Endothelial cell of umbilical vein (primary cell): ENCODE measurements around the gene YDJC. TPM values are rescaled to one million over a fixed set of nuclear protein-coding genes. Genes with fewer than 3 reads are reported as not detected.

ENCODE experiments used
- BruUV-seq: library from RNA; stranded (reverse); fragments of 400-500 nt; replicated peaks from 2 replicates; lab custom pipeline; 2021; lab: Mats Ljungman, UMichigan
- CTCF ChIA-PET: fragments of 300-600, 350-600 bp; sonication (Branson Sonifier 250); formaldehyde crosslinking; loops from one replicate; lab custom pipeline; 2021; ENCODE audit warnings: antibody characterized with exemption, inconsistent platforms; lab: Charles Lee
- POLR2A ChIA-PET: fragments of 300-600, 350-600 bp; sonication (Branson Sonifier 250); formaldehyde crosslinking; loops from one replicate; lab custom pipeline; 2021; ENCODE audit warnings: antibody characterized with exemption, inconsistent platforms; lab: Charles Lee
- DNase-seq: peaks from one replicate; pipeline ENCODE4 v3.0.0-alpha.2; 2011; ENCODE audit warnings: low read depth, low spot score
- FAIRE-seq: peaks from 2 replicates; lab custom pipeline; 2011; peaks lifted over from hg19 to GRCh38; lab: Jason Lieb, UNC
- H2AFZ ChIP-seq: 2 replicates; pipeline ENCODE4 v1.6.0; 2012; ENCODE audit warnings: low read depth, low read length, control low read depth, inconsistent platforms
- H3K27ac ChIP-seq: 2 replicates; pipeline ENCODE4 v1.5.1; 2011; ENCODE audit warnings: low read depth, mild to moderate bottlenecking, control low read depth, low read length, moderate library complexity; ENCODE audit not compliant: insufficient read depth
- H3K27me3 ChIP-seq, 2 experiments: 2 replicates each; pipeline versions ENCODE4 v1.6.0 to v1.6.1; 2011; ENCODE audit warnings: low read length in 2 of 2, mixed read lengths in 1 of 2; ENCODE audit not compliant: control insufficient read depth in 2 of 2, insufficient read depth in 2 of 2
- H3K36me3 ChIP-seq, 2 experiments: 2 replicates in 1 of 2; 3 replicates in 1 of 2; pipeline ENCODE4 v1.5.1; 2011; ENCODE audit warnings: low read length in 2 of 2, mild to moderate bottlenecking in 1 of 2, moderate library complexity in 1 of 2; ENCODE audit not compliant: control insufficient read depth in 2 of 2, insufficient read depth in 2 of 2; ENCODE audit errors: extremely low read depth in 1 of 2
- H3K4me1 ChIP-seq: 3 replicates; pipeline ENCODE4 v1.5.1; 2011; ENCODE audit warnings: mild to moderate bottlenecking, low read length; ENCODE audit not compliant: control insufficient read depth, insufficient read depth; ENCODE audit errors: extremely low read depth
- H3K4me2 ChIP-seq: 2 replicates; pipeline ENCODE4 v1.6.1; 2011; ENCODE audit warnings: low read length, control low read depth, mixed read lengths; ENCODE audit not compliant: insufficient read depth
- H3K4me3 ChIP-seq, 3 experiments: fragments of 200-600 bp in 1 of 3; sonication (generic), shearing (Covaris generic) in 1 of 3; replicated peaks in 1 of 3; 2 replicates each; pipeline ENCODE4 v1.5.1; 2011 to 2016; ENCODE audit warnings: control low read depth in 3 of 3, low read length in 3 of 3, mild to moderate bottlenecking in 2 of 3, inconsistent platforms in 1 of 3, low read depth in 1 of 3, moderate library complexity in 1 of 3; ENCODE audit not compliant: insufficient read depth in 1 of 3
- H3K79me2 ChIP-seq: 2 replicates; pipeline ENCODE4 v1.6.0; 2012; ENCODE audit warnings: low read length, inconsistent platforms; ENCODE audit not compliant: control insufficient read depth, insufficient read depth
- H3K9ac ChIP-seq: replicated peaks from 2 replicates; pipeline ENCODE3; 2011; ENCODE audit warnings: low read length, control low read depth; ENCODE audit not compliant: insufficient read depth; ENCODE audit errors: extremely low read depth
- H3K9me1 ChIP-seq: replicated peaks from 3 replicates; pipeline ENCODE4 v1.6.0; 2011; ENCODE audit warnings: mild to moderate bottlenecking, low read length; ENCODE audit not compliant: control insufficient read depth, insufficient read depth; ENCODE audit errors: extremely low read depth
- H3K9me3 ChIP-seq: replicated peaks from 2 replicates; pipeline ENCODE4 v1.5.1; 2012; ENCODE audit warnings: low read length, inconsistent platforms; ENCODE audit not compliant: control insufficient read depth, insufficient read depth
- H4K20me1 ChIP-seq: replicated peaks from 2 replicates; pipeline ENCODE3; 2011; ENCODE audit warnings: mild to moderate bottlenecking, low read length; ENCODE audit not compliant: control insufficient read depth, insufficient read depth; ENCODE audit errors: extremely low read depth
- CTCF ChIP-seq, 2 donors: IDR thresholded peaks; 1 replicate in 1 of 2; 2 replicates in 1 of 2; pipeline ENCODE4 v1.5.1; 2011; ENCODE audit warnings: low read length in 2 of 2, mild to moderate bottlenecking in 2 of 2, moderate library complexity in 2 of 2, control low read depth in 1 of 2, inconsistent platforms in 1 of 2, low read depth in 1 of 2; ENCODE audit not compliant: insufficient read depth in 1 of 2; ENCODE audit errors: extremely low read depth in 1 of 2
- EZH2 ChIP-seq: IDR thresholded peaks from 2 replicates; pipeline ENCODE4 v1.6.1; 2012; ENCODE audit warnings: borderline replicate concordance, low read depth, mild to moderate bottlenecking, moderate library complexity, low read length, inconsistent platforms; ENCODE audit not compliant: severe bottlenecking
- FOS ChIP-seq: IDR thresholded peaks from 2 replicates; pipeline ENCODE4 v1.6.1; 2011; ENCODE audit warnings: mild to moderate bottlenecking, low read length, moderate library complexity, borderline replicate concordance; ENCODE audit not compliant: insufficient read depth
- GATA2 ChIP-seq: IDR thresholded peaks from 2 replicates; pipeline ENCODE4 v1.7.0; 2011; ENCODE audit warnings: low read depth, mild to moderate bottlenecking, moderate library complexity, mixed read lengths, low read length; ENCODE audit not compliant: insufficient read length, insufficient read depth
- JUN ChIP-seq: IDR thresholded peaks from 2 replicates; pipeline ENCODE4 v1.6.1; 2011; ENCODE audit warnings: borderline replicate concordance, low read depth; ENCODE audit not compliant: insufficient read length, insufficient read depth
- MYC ChIP-seq: IDR thresholded peaks from one replicate; pipeline ENCODE4 v1.6.1; 2011; ENCODE audit warnings: mild to moderate bottlenecking, low read depth, low read length
- POLR2A ChIP-seq: IDR thresholded peaks from 2 replicates; pipeline ENCODE4 v1.6.1; 2012; ENCODE audit warnings: low read depth, mild to moderate bottlenecking, control low read depth, low read length
- POLR2AphosphoS5 ChIP-seq: IDR thresholded peaks from 2 replicates; pipeline ENCODE4 v1.6.1; 2012; ENCODE audit warnings: low read depth, mild to moderate bottlenecking, control low read depth, low read length, moderate library complexity; ENCODE audit not compliant: insufficient read depth
- dilution Hi-C: fragments of 300-500 bp; cut with MboI; formaldehyde crosslinking; loops from one replicate; pipeline ENCODE4 v1.15.0; 2019; ENCODE audit warnings: low sequenced_read_pairs; ENCODE audit not compliant: extremely low pct_ligation_motif_present
- intact Hi-C: fragments of 100-400 bp; cut with micrococcal nuclease; formaldehyde crosslinking; loops from one replicate; pipeline ENCODE4 v1.10.0; 2022
- polyA plus RNA-seq, 4 experiments: library from polyadenylated mRNA; depleted of rRNA in 3 of 4; stranded (reverse) in 3 of 4; unstranded in 1 of 4; fragments of >200 nt; gene quantifications; 2 replicates each; pipeline versions ENCODE4 v1.2.1 to v1.2.3, GENCODE V29; 2011 to 2012; ENCODE audit warnings: missing spikeins in 1 of 4
- total RNA-seq: library from RNA; stranded (reverse); gene quantifications from 2 replicates; pipeline ENCODE4 v1.2.3, GENCODE V29; 2021
- TF ChIP-seq, protein P1 (sequence below): IDR thresholded peaks from 2 replicates; pipeline ENCODE4 v1.6.1; 2011; ENCODE audit not compliant: insufficient read depth, insufficient read length

The YDJC gene
- total and polyA plus RNA-seq, 2 donors (not counting 3 experiments of a cell fraction or from before 2014, with no cell fraction given) = 27.2 to 29.9 TPM

GRCh38 chr22:21605887-21606564 lies 23.8 kb downstream of the YDJC start:
- Histone ChIP-seq H3K4me3 (no peak overlapping the region), H3K27me3 (no peaks in the 10 kb centered on the region), H3K4me1 (no peaks in the 10 kb centered on the region), H4K20me1 (peaks cover 12% of the 10 kb centered on the region), H3K36me3 (peaks cover 1 to 3% of the 10 kb centered on the region in 2 experiments), H3K9me3 (no peaks in the 10 kb centered on the region), H3K27ac (no peak overlapping the region), H3K9me1 (no peaks in the 10 kb centered on the region), H3K9ac (no peak overlapping the region), H3K79me2 (peaks cover 85% of the 10 kb centered on the region), H2AFZ (no peak overlapping the region), H3K4me2 (no peak overlapping the region)
- dilution Hi-C loops (no loop called here), intact Hi-C loops (no loop called here)
- CTCF ChIA-PET = interaction anchor here (0.9 to 1.4 kb wide), 2 partner anchors 27 to 35 kb away, joined by 3 to 4 read pairs; no protein-coding TSS in a partner anchor
- FAIRE-seq (no peak), DNase-seq (no peak)
- POLR2A ChIA-PET = no interaction called here
- no peak for TF ChIP-seq FOS
- TF ChIP-seq, protein P1, sequence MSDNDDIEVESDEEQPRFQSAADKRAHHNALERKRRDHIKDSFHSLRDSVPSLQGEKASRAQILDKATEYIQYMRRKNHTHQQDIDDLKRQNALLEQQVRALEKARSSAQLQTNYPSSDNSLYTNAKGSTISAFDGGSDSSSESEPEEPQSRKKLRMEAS = no peak
- no peak for TF ChIP-seq EZH2
- TF ChIP-seq GATA2 = no peak
- no peak for TF ChIP-seq JUN
- no peak for TF ChIP-seq MYC
- no peak for TF ChIP-seq POLR2AphosphoS5
- no peak for TF ChIP-seq CTCF (IDR thresholded peaks at IDR 0.05; ENCODE audit: extremely low read depth in 1 of 2, insufficient read depth in 1 of 2, low read depth in 1 of 2, low read length in 2 of 2)
- TF ChIP-seq POLR2A = no peak
- no TSS peak for BruUV-seq
